Fibroblast of pulmonary artery (primary cell): ENCODE data around the gene TBX2.

Experiments
- DNase-seq: peaks from one replicate; pipeline ENCODE4 v3.0.0-alpha.2; 2010; ENCODE audit warnings: low read depth
- H3K4me3 ChIP-seq: replicated peaks from 2 replicates; pipeline ENCODE4 v1.5.1; 2011; ENCODE audit warnings: low read depth, mild to moderate bottlenecking, control low read depth, low read length, moderate library complexity
- CTCF ChIP-seq: IDR thresholded peaks from 2 replicates; pipeline ENCODE4 v1.5.1; 2011; ENCODE audit warnings: mild to moderate bottlenecking, control low read depth, low read length, inconsistent platforms; ENCODE audit errors: missing control alignments

TBX2 gene

GRCh38 chr17:61398721-61399130 lies 917 bp upstream of the TBX2 start:
- peak overlapping the region; percentile 63 for H3K4me3 ChIP-seq
- no peak for DNase-seq
- no peak for TF ChIP-seq CTCF

- peak; percentile 54 for DNase-seq
- peak overlapping the region; percentile 63 for H3K4me3 ChIP-seq
- no peak for TF ChIP-seq CTCF
Measured at GRCh38 chr17:61400066-61400716, 548 bp downstream of the TBX2 start.

GRCh38 chr17:61400717-61401388 lies 1.2 kb downstream of the TBX2 start:
- H3K4me3 ChIP-seq = peak overlapping the region; percentile 63
- no peak for DNase-seq
- TF ChIP-seq CTCF = no peak

- no peak for DNase-seq
- TF ChIP-seq CTCF = no peak
- H3K4me3 ChIP-seq = peak overlapping the region; percentile 63
Measured at GRCh38 chr17:61401389-61402072, 1.9 kb downstream of the TBX2 start.

- TF ChIP-seq CTCF = no peak
- H3K4me3 ChIP-seq = peak overlapping the region; percentile 63
Measured at GRCh38 chr17:61402073-61402541, 2.5 kb downstream of the TBX2 start.

GRCh38 chr17:61402978-61403800 lies 3.5 kb downstream of the TBX2 start:
- DNase-seq = no peak
- TF ChIP-seq CTCF = no peak
- H3K4me3 ChIP-seq = no peak overlapping the region

More at GRCh38 chr17:61402073-61402541, 2.5 kb downstream of the TBX2 start:
- DNase-seq = no peak
